Measurements from ENCODE around the gene MYL4.
"Not testable (repeated sequence)": the region's sequence is repeated elsewhere in the genome, so short reads cannot be mapped to it uniquely, and the experiment has no call there.

Gene MYL4

DNA sequence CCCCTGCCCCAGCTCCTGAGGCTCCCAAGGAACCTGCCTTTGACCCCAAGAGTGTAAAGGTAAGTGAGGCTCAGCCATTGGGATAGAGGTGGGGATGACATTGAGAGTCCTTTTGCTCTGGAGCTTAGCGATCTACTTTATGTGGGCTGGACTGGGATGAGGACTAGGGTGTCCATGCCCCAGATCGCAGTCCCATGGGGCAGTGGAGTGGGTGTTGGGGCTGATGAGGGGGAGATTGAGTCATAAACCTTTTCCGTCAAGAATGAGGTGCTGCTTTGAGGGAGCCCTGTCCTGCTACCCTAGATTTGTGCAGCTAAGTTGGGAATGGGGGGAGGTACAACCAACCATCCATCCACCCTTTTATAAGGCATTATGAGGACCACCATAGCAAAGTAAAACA, 351 bp downstream of the MYL4 start:
- no peak overlapping the region for H3K4me3 ChIP-seq (ENCODE audit: low read depth, low read length)
- POLR2A ChIA-PET, result no interaction called here
- no peak for TF ChIP-seq CTCF (IDR thresholded peaks at IDR 0.05; ENCODE audit: insufficient read depth, low read length, missing control alignments)
- no peak for DNase-seq (ENCODE audit: low read depth, low spot score)
- CTCF ChIA-PET, result interaction anchor here (1.3 to 3.9 kb wide), 3 partner anchors 16 to 106 kb away, joined by 3 to 16 read pairs (median 5); no protein-coding TSS in a partner anchor

- no peak for DNase-seq (ENCODE audit: low read depth, low spot score)
- no peak for TF ChIP-seq CTCF (IDR thresholded peaks at IDR 0.05; ENCODE audit: insufficient read depth, low read length, missing control alignments)
- no peak overlapping the region for H3K4me3 ChIP-seq (ENCODE audit: low read depth, low read length)
- POLR2A ChIA-PET, result no interaction called here
- CTCF ChIA-PET, result interaction anchor here (1.3 to 2.0 kb wide), 3 partner anchors 11 to 105 kb away, joined by 3 to 5 read pairs (median 4); no protein-coding TSS in a partner anchor
Observed at GRCh38 chr17:47210105-47210504, 957 bp downstream of the MYL4 start.

GRCh38 chr17:47210779-47211178, 1.6 kb downstream of the MYL4 start:
- CTCF ChIA-PET, result interaction anchor here (1.3 to 2.0 kb wide), 3 partner anchors 10 to 104 kb away, joined by 3 to 5 read pairs (median 4); no protein-coding TSS in a partner anchor
- no peak for TF ChIP-seq CTCF (IDR thresholded peaks at IDR 0.05; ENCODE audit: insufficient read depth, low read length, missing control alignments)
- POLR2A ChIA-PET, result no interaction called here
- no peak overlapping the region for H3K4me3 ChIP-seq (ENCODE audit: low read depth, low read length)
- no peak for DNase-seq (ENCODE audit: low read depth, low spot score)

DNA sequence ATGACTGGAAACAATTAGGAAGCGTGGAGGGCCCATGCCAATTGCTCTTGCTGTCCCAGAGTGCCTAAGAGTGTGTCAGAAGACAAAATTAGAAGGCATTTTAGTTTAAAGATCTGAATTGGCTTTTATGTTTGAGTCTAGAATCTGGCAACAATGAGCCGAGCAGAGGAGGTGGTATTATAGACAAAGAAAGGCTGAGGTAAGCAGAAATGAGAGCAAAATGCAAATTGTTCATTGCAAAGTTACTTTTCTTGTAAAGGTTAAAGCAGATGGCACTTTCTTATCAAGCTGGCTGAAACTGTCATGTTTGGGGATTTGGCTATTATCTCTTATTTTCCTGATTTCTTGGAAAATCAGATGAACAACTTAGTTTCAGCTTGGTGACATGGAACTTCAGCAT, 3.3 kb downstream of the MYL4 start:
- no peak overlapping the region for H3K4me3 ChIP-seq (ENCODE audit: low read depth, low read length)
- DNase-seq (ENCODE audit: low read depth, low spot score), result no peak
- ChIA-PET POLR2A (no interaction called here), CTCF (no interaction called here)
- TF ChIP-seq CTCF (IDR thresholded peaks at IDR 0.05; ENCODE audit: insufficient read depth, low read length, missing control alignments), result no peak

- DNase-seq (ENCODE audit: low read depth, low spot score), result no peak
- no peak overlapping the region for H3K4me3 ChIP-seq (ENCODE audit: low read depth, low read length)
- ChIA-PET POLR2A (no interaction called here), CTCF (interaction anchor here (1.2 kb wide), 1 partner anchor 16 kb away, joined by 3 read pairs; no protein-coding TSS in a partner anchor)
- no peak for TF ChIP-seq CTCF (IDR thresholded peaks at IDR 0.05; ENCODE audit: insufficient read depth, low read length, missing control alignments)
Observed at GRCh38 chr17:47213540-47213939, 4.4 kb downstream of the MYL4 start.

- no peak for DNase-seq (ENCODE audit: low read depth, low spot score)
- no peak for TF ChIP-seq CTCF (IDR thresholded peaks at IDR 0.05; ENCODE audit: insufficient read depth, low read length, missing control alignments)
- H3K4me3 ChIP-seq (ENCODE audit: low read depth, low read length), result no peak overlapping the region
- ChIA-PET CTCF (interaction anchor here (1.6 kb wide), 1 partner anchor 14 kb away, joined by 3 read pairs; no protein-coding TSS in a partner anchor), POLR2A (no interaction called here)
Observed at GRCh38 chr17:47214931-47215330, 5.8 kb downstream of the MYL4 start.

DNA sequence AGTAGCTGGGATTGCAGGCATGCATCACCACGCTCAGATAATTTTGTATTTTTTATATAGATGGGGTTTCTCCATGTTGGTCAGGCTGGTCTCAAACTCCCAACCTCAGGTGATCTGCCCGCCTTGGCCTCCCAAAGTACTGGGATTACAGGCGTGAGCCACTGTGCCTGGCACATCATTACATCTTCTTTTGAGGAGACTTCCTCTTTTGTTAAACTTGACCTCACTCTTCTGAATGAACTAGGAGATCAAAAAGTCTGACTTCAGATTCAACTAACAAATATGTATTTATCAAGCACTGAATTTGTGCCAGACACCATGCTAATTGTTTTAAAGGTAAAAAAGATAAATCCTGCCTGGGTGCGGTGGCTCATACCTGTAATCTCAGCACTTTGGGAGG, 7.7 kb downstream of the MYL4 start:
- DNase-seq (ENCODE audit: low read depth, low spot score); H3K4me3 ChIP-seq (ENCODE audit: low read depth, low read length); POLR2A ChIA-PET: not testable (repeated sequence)
- CTCF ChIA-PET, result interaction anchor here (0.7 kb wide), 1 partner anchor 99 kb away, joined by 3 read pairs; no protein-coding TSS in a partner anchor

DNA sequence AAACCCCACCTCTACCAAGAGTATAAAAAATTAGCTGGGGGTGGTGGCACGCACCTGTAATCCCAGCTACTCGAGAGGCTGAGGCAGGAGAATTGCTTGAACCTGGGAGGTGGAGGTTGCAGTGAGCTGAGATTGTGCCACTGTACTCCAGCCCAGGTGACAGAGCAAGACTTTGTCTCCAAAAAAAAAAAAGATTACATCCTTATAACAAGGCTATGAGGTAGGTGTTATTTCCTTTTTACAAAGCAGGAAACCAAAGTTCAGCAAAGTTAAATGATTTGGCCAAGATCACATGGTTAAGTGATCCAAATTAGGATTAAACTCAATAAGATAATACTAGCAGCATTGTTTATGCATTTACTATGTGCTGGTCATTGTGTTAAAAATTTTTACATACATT, 8.1 kb downstream of the MYL4 start:
- H3K4me3 ChIP-seq (ENCODE audit: low read depth, low read length); DNase-seq (ENCODE audit: low read depth, low spot score); POLR2A ChIA-PET: not testable (repeated sequence)
- CTCF ChIA-PET, result interaction anchor here (0.7 kb wide), 1 partner anchor 98 kb away, joined by 3 read pairs; no protein-coding TSS in a partner anchor

Data from AG04449 (cell line).